ENCODE results near the gene WWOX.
"Not testable (repeated sequence)": the region's sequence is repeated elsewhere in the genome, so short reads cannot be mapped to it uniquely, and the experiment has no call there.

The WWOX gene

DNA sequence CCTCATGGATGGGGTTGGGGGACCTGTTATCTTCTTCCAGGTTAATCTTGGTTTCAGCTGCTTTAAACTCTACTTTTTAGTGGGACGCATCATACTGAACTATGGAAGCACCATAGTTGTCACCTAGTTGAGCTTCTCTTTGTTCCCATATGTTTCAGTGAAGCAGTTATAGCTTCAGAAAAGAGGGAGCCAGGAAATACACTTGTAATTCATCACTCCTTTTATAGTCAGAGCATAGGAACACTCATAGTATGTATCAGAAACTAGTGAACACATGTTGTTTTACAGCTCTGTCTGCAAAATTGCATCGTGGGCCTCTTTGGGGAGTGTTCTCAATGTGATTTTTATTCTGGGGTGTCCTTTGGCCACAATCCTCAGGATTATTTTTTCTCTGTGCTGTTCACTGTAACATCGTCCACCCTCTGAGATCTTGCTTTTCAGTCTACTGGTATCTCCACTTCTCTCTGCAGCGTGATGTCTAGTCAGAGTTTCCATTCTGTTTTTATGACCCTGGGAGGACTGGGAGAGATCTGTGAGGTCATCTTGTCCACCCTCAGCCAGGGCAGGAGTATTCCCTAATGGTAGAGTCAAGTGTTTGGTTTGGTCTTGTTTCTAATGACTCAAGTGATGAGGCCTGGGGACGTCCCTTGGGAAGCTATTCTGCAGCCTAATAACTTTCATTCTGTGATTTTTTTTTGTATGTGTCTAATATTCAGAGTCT lies 585.4 kb downstream of the WWOX start:
- DNase-seq (ENCODE audit: low read depth in 2 of 2): no peak

DNA sequence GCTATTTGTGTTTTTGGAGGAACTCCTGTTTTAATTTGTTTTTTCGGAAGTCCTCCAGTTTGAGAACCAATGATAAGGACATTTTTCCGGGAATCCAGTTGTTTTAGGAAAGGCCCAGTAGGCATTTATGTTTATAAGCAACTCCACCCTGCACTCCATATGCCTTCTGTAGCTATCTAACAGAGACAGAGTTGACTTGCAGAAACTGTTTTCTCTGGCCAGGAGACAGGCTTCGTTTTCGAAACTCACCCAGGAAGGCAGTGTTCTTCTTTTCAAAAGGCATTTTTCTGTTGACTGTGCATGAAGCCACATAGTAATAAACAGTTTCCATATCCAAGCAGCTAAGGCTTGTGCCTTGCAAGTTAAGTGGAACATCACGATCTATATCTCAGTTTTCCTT lies 587.1 kb downstream of the WWOX start:
- no peak for DNase-seq (ENCODE audit: low read depth in 2 of 2)

DNA sequence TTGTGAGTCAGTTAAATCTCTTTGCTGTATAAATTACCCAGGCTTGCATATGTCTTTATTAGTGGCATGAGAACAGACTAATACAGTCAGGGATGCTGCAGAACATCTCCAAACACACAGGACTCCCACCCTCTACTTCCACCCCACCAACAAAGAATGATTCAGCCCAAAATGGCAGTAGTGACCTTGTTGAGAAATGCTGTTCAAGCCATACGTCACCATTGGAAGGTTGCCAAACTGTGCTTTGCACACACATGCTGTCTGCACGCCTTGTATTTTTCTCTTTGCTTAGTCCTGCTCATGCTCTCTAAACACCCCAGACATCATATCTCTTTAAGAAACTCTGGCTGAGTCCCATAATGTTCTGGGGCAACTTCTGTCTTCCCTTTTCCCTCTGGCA lies 589.6 kb downstream of the WWOX start:
- DNase-seq (ENCODE audit: low read depth in 2 of 2): no peak

DNA sequence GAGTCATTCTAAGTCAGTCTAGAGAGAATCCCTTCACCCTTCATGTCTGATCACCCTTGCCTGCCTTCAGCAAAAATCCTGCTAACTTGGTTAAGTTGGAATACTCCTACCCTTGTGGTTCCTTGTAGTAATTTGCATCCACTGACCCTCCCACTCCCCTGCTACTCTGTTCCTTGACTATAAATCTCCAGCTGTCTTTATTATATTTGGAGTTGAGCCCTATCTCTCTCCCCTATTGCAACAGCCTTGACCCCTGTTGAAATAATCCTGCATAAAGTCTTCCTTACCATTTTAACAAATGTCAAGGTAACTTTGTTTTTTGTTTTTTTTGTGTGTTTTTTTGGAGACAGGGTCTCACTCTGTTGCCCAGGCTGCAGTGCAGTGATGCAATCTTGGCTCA lies 590.1 kb downstream of the WWOX start:
- no peak for DNase-seq (ENCODE audit: low read depth in 2 of 2)

DNA sequence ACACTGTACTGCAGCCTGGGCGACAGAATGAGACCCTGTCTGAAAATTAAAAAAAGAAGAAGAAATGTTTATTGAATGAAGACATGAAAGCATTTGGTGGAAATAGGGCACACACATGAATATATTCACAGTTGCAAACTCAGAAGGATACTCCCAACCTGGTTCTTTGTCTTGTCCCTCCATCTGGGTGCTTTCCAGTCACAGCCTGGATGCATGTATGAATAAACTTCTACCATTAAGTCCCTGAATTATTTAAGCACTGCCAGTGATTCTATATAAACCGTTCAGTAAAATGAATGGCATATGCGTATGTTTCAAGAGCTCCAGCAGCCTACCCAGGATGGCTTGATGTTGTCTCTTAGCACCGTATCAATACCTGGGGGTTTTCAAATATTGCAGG lies 591.1 kb downstream of the WWOX start:
- DNase-seq (ENCODE audit: low read depth in 2 of 2): no peak

DNA sequence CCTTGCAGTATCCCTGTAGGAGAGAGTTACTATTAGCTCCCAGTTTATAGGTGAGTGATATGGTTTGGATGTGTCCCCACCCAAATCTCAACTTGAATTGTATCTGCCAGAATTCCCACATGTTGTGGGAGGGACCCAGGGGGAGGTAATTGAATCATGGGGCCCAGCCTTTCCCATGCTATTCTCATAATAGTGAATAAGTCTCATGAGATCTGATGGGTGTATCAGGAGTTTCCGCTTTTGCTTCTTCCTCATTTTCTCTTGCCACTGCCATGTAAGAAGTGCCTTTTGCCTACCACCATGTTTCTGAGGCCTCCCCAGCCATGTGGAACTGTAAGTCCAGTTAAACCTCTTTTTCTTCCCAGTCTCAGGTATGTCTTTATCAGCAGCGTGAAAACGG lies 592.3 kb downstream of the WWOX start:
- DNase-seq (ENCODE audit: low read depth in 2 of 2): not testable (repeated sequence)

DNA sequence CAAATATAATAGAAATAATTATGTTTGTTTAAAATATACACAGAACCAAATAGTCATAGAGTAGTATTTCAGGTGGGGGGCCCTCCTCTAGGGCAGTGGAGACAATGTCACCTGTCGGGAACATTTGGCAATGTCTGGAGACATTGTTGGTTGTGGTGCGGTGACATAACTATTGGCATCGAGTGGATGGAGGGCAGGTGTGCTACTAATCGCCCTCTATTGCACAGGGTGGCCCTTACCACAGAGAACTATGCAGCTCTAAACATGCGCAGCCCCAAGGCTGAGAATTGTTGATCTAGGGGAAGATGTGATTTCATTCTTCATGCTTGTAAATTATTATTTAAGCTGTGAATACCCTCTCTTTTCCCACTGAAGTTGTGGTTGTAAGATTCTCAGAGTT lies 594.0 kb downstream of the WWOX start:
- DNase-seq (ENCODE audit: low read depth in 2 of 2): no peak

DNA sequence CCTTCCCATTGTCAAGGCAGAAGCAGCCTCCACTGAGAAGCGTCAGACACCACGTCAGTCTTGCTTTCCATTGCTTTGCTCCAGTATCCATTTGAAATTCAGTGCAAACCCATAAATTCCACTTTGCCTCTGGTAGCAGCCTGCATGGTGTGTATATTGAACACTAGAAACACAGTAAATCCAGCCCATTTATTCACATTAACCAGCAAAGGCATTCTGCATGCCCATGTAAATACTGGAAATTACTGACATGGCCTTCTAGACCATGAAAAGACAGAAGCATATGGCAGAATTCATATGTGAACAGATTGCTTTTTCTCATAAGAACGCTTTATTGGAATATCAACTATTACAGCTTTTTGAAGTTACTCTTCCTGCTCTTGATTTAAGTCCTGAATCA lies 595.0 kb downstream of the WWOX start:
- no peak for DNase-seq (ENCODE audit: low read depth in 2 of 2)

DNA sequence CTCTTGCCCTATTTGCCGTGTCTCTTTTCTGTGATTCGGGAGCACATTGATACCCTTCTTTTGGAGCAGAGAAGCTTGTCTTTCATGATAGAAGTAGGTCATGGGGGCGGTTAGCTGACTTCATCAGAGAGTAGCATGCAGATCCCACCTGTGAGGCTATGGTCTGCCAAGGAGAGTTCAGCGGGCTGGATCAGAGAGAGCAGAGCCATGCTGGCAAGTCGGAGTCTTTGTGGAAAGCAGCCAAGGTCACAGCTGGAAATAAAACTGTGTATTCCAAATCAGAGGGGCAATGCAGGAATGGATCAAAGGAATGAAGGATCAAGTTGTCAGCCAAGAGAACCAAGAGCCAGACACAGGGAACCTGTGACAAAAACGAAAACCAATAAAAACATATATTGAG lies 595.9 kb downstream of the WWOX start:
- no peak for DNase-seq (ENCODE audit: low read depth in 2 of 2)

DNA sequence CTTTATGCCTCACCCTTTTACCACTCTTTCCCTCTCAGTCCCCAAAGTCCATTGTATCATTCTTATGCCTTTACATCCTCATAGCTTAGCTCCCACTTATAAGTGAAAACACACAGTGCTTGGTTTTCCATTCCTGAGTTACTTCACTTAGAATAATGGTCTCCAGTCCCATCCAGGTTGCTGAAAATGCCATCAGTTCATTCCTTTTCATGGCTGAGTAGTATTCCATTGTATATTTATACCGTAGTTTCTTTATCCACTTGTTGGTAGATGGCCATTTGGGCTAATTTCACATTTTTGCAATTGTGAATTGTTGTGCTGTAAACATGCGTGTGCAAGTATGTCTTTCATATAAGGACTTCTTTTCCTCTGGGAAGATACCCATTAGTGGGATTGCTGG lies 597.3 kb downstream of the WWOX start:
- DNase-seq (ENCODE audit: low read depth in 2 of 2): no peak

DNA sequence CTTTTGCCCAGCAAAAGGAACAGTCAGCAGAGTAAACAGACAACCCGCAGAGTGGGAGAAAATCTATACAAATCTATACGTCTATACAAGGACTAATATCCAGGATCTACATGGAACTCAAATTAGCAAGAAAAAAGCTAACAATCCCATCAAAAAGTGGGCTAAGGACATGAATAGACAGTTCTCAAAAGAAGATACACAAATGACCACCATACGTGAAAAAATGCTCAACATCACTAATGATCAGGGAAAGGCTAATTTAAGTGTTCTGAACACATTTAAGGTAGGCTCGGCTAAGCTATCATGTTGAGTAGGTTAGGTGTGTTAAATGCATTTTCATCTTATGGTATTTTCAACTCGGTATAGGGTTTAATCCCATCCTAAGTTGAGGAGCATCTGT lies 598.0 kb downstream of the WWOX start:
- no peak for DNase-seq (ENCODE audit: low read depth in 2 of 2)

DNA sequence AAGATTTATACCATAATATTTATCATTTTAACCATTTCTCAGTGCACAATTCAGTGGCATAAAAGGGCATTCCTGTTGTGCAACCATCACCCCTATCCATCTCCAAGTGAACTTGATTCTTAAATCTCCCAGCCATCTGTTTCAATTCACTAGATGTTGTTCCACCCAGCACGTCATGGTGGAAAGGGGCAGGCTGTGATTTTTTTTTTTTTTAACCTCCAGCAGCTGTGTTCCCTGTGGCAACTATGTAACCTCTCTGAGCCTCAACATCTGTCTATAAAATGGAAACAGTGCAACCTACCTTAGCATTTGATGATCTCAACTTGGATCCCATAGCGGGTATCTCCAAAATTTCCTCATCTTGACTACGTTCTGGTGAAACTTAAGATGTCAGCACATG lies 604.5 kb downstream of the WWOX start:
- no peak for DNase-seq (ENCODE audit: low read depth in 2 of 2)

DNA sequence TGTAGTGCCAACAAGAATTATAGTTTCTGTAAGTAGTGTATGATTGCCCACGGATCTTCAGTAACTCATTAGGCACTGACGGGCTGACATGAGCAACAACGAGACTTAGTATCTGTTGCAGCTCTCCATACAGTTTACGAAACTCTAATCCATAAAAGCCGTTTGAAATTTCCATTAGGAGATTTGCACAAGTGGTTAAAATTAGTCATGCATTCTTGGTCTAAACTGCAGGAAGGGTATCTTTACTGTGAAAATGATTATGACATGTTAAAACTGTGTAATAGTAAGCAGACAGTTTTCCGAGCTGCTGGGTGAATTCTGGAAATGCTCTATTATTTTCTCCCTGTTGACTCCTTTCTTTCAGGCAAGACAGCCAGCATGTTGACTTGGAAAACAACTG lies 605.0 kb downstream of the WWOX start:
- DNase-seq (ENCODE audit: low read depth in 2 of 2): no peak

DNA sequence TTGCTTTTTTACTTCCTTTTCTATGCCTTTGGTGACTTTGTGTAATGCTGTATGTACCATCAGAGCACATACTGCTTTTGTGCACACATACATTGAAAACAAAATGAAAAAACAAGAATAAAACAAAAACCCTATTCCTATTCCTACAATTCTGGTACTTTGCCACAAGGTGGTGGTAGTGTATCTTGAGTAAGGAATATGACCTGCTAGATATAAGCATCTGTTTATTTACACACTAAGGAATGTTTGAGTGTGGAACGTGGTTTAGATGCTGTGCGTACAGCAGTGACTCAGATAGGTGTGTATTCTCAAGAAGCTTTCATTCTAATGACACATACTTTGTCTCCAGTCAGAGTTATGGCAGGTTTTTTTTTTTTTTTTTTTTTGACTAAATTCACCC lies 606.2 kb downstream of the WWOX start:
- peak in 1 of 2 donors; percentile 5 for DNase-seq (ENCODE audit: low read depth in 2 of 2)

DNA sequence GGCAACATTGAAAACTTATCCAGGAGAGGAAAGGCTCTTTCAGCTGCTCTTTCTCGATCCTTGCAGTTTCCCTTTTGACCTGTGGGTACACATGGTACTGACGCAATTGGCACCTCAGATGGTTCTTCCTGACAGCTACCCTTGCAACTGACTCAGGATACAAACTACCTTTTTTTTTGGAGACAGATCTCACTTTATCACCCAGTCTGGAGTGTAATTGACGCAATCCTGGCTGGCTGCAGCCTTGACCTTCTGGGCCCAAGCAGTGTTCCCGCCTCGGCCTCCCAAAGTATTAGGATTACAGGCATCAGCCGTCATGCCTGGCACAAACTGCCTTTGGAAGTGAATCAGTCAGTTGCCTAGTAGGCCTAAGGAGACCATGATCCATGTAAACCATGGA lies 607.2 kb downstream of the WWOX start:
- DNase-seq (ENCODE audit: low read depth in 2 of 2): no peak

DNA sequence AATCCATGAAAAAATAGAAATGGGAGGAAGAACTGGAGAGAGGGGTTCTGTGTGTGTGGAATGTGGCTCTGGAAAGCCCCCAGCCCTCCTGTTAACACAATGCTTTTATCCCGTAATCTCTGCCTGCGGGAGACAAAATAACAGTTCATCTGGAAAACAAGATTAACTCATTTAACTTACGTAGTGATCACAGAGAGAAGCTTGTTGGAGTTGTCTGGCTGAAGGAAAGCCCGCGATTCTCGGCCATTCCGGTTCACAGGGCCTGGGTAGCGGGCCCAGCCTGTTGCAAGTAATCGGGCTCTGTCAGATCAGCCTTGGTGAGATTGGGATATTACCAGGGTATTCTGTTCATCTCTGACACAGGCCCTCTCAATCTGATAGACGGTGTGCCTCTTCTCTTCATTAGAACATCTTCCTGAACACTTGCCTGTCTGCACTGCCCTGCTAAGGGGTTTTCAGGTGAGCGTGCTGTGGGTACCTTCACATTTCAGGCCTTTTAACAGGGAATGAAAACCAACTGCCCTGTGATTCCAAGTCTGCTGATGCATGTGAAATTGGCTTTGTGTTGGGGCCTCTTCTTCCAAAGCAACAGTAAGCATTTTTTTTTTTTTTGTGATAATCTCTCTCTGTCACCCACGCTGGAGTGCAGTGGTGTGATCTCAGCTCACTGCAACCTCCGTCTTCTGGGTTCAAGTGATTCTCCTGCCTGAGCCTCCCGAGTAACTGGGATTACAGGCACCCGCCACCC lies 609.9 kb downstream of the WWOX start:
- DNase-seq (ENCODE audit: low read depth in 2 of 2): no peak

DNA sequence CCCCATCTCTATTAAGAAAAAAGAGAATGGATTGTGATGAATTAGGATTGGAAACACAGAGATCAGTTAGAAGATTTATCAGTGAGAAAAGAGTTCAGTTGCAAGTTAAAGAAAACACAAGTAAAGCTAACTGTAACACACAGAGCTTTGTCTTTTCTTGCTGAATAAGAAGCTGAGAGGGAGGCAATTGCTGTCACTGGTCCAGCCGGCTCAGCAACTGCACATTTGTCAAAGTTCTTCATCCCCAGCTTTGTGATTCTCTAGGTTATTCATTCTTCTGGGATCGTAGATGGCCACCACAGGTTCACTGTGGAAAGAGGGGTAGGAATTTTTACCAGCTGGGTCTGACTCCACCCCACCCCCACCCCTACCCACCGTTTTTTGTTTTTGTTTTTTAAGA lies 615.7 kb downstream of the WWOX start:
- no peak for DNase-seq (ENCODE audit: low read depth in 2 of 2)

DNA sequence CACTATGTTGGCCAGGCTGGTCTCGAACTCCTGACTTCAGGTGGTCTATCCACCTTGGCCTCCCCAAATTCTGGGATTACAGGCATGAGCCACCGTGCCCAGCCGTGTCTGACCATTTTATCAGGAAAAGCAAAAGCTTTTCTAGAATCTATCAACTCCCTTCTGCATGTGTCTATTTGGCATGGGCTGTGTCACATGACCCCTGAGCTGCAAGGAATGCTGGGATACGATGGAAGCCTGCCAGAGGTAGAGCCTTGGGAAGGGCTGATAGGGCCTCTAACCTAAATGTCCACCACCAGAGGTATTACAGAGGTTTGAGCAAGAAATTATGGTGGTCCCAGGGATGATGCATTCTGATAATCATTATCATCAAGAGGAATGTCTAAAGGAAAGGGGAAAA lies 616.2 kb downstream of the WWOX start:
- no peak for DNase-seq (ENCODE audit: low read depth in 2 of 2)

DNA sequence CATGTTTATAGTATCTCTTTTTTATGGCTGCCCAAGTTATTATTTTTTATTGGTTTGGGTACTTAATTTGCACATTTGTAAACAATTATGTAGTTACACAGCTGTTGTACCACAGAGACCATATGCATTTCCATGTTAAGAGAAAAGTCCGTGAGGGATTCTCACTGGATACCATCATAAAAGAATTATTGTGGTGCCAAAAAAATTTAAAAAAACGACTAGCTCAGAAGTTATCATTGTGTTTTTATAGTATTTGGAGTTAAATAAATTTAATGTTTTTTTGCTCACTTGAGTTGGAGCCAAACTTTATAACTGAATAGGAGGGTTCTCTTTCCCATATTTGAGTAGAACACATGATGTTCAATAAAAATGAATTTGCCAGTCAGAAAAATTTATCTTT lies 618.7 kb downstream of the WWOX start:
- DNase-seq (ENCODE audit: low read depth in 2 of 2): no peak

DNA sequence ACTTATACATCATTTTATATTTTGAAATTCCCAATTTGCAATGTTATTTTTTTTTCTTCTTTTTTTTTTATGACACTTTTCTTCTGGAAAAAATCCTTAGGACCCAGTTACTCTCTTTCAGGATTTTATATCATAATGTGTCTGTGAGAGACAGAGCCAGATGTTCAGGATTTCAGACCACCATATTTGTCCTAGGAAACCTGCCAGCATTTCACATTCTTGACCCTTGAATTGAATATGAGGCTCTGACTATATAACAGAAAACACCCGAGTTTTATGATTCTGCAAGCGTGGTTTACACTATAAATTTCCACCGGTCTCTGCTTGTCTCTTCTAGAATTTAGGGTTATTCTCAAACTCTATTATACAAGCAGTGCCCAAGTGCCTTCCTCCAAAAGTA lies 621.0 kb downstream of the WWOX start:
- DNase-seq (ENCODE audit: low read depth in 2 of 2): no peak

DNA sequence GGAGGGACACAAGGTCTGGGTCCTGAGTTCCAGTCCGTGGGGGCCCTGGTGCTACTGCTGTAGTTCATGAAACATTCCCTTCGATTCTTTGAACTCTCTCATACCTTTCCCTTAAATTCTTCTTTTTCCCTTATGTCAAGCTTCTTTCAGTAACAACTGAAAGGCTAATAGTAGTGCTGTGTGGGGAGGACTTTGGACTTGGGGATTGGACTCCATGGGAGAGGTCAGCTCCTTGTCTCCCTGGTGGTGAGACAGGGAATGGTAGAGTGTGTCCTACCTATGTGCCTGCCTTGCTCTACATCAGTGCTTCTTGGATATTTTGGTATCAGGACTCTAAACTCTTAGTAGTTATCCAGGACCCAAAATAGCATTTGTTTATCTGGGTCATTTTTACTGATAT lies 628.1 kb downstream of the WWOX start:
- no peak for DNase-seq (ENCODE audit: low read depth in 2 of 2)

DNA sequence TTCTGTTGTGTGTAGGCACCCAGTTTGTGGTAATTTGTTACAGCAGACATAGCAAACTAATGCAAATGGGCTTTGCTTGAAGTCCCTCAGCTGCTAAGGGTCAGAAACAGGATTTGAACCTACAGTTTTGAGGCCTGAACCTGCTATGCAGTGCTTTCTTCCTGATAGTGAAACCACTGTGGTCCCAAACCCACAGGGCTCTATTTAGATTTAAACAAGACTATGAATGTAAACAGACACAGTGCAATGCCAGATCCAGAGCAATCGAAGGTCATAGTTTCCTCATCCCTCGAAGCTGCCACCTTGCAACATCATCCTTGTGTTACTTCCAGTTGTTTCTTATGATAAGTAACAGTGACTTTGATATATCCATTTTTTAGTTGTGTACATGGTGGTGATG lies 630.2 kb downstream of the WWOX start:
- no peak for DNase-seq (ENCODE audit: low read depth in 2 of 2)

DNA sequence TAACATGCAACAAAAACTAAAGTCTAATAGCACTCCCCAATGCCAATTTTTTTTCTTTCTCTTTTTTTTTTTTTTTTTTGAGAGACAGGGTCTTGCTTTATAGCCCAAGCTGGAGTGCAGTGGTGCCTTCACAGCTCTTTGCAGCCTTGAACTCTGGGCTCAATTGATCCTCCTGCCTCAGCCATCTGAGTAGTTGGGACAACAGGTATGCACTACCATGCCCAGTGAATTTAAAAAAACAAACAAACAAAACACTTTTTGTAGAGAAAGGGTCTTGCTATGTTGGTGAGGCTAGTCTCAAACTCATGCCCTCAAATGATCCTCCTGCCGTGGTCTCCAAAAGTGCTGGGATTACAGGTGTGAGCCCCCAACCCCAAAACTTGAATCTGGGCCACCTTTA lies 632.3 kb downstream of the WWOX start:
- DNase-seq (ENCODE audit: low read depth in 2 of 2): no peak

DNA sequence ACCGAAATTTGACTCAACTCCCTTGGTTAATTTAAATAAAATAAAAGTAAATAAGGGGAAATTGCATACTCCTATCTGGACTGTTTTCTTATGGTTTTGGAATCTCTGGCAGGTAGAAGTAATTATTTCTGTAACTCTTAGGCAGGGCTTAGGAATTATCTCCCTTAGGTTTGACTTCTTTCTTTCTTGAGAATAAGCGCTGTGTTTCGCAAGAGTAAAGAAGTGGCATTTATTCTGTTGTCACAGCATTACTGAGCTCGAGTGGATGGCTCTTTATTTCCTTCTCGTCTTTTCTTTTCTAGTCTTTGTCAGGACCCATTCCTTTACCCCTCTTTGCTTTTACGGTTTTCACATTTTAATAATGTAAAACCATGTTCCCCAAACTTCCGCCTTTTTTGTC lies 633.2 kb downstream of the WWOX start:
- DNase-seq (ENCODE audit: low read depth in 2 of 2): no peak
